Thyroid gland (tissue), 4 donors: ENCODE data around the gene CREB5. TPM values are rescaled to one million over a fixed set of nuclear protein-coding genes. Genes with fewer than 3 reads are reported as not detected.
A peak's percentile ranks its signal among the peaks of the same experiment; 100 is the strongest.

ENCODE experiments used
- DNase-seq, 2 donors: peaks; one replicate each; pipeline ENCODE4 v3.0.0-alpha.2; 2019
- H3K27ac ChIP-seq, 3 donors: fragments of 200-600 bp; sonication (generic); 1 replicate in 2 of 3; 2 replicates in 1 of 3; pipeline ENCODE4 v1.5.1; 2016 to 2019; ENCODE audit warnings: mild to moderate bottlenecking in 1 of 3, moderate library complexity in 1 of 3
- H3K27me3 ChIP-seq: fragments of 200-600 bp; sonication (generic); one replicate; pipeline ENCODE4 v1.5.1; 2019
- H3K36me3 ChIP-seq, 2 donors: fragments of 200-600 bp; sonication (generic); one replicate each; pipeline ENCODE4 v1.5.1; 2016 to 2019
- H3K4me1 ChIP-seq, 2 donors: fragments of 200-600 bp; sonication (generic); one replicate each; pipeline ENCODE4 v1.5.1; 2017 to 2019
- H3K4me3 ChIP-seq, 3 donors: fragments of 200-600 bp; sonication (generic); replicated peaks in 1 of 3; 1 replicate in 2 of 3; 2 replicates in 1 of 3; pipeline ENCODE4 v1.5.1; 2016; ENCODE audit warnings: mild to moderate bottlenecking in 1 of 3
- H3K9me3 ChIP-seq: fragments of 200-600 bp; sonication (generic); one replicate; pipeline ENCODE4 v1.5.1; 2017
- CTCF ChIP-seq, 6 experiments: fragments of 200-600 bp in 3 of 6; fragments of 450-650 bp in 3 of 6; sonication (generic) in 3 of 6; IDR thresholded peaks; one replicate each; pipeline ENCODE4 v1.5.1; 2016 to 2019; ENCODE audit warnings: antibody characterized with exemption in 6 of 6, mild to moderate bottlenecking in 2 of 6, inconsistent platforms in 1 of 6, moderate library complexity in 1 of 6
- POLR2A ChIP-seq, 2 donors: fragments of 450-650 bp; IDR thresholded peaks; one replicate each; pipeline ENCODE4 v1.6.1; 2017; ENCODE audit warnings: antibody characterized with exemption in 2 of 2, mild to moderate bottlenecking in 2 of 2, moderate library complexity in 1 of 2
- WGBS, 2 donors: methylation state at CpG; one replicate each; pipeline ENCODE4 v1.1.5; 2017; 5-methylcytosine and 5-hydroxymethylcytosine counted together
- intact Hi-C: fragments of 100-400 bp; cut with DNase I; formaldehyde crosslinking; loops from one replicate; pipeline ENCODE4 v1.15.1; 2023
- total RNA-seq, 4 donors: library from RNA; depleted of rRNA; stranded (reverse); fragments of >200 nt; gene quantifications; one replicate each; pipeline ENCODE4 v1.2.3, GENCODE V29; 2016

Gene CREB5
- total RNA-seq, 4 donors from 2014 or later, result 2.5 to 13.6 (median 6.5) TPM

- Histone ChIP-seq H3K4me1 (no peaks in the 10 kb centered on the region), H3K9me3 (no peaks in the 10 kb centered on the region), H3K27ac (no peak overlapping the region), H3K27me3 (no peaks in the 10 kb centered on the region), H3K36me3 (no peaks in the 10 kb centered on the region), H3K4me3 (no peak overlapping the region)
- TF ChIP-seq POLR2A (IDR thresholded peaks at IDR 0.05) (no peak), CTCF (IDR thresholded peaks at IDR 0.05) (peak in 3 of 6 experiments; percentile 20 to 45 (median 35))
- intact Hi-C loops, result no loop called here
- no peak for DNase-seq
- 40 to 49% methylated on average over 3 of the region's 3 CpGs for WGBS, 2 donors
Observed at GRCh38 chr7:28840592-28840995, 428.3 kb downstream of the CREB5 start.

- no peak for DNase-seq
- no peak overlapping the region for H3K27ac ChIP-seq
- intact Hi-C loops, result no loop called here
- H3K4me3 ChIP-seq, result no peak overlapping the region
- H3K27me3 ChIP-seq, result no peaks in the 10 kb centered on the region
- no peak for TF ChIP-seq POLR2A (IDR thresholded peaks at IDR 0.05)
- no peak for TF ChIP-seq CTCF (IDR thresholded peaks at IDR 0.05)
- H3K36me3 ChIP-seq, result no peaks in the 10 kb centered on the region
- H3K4me1 ChIP-seq, result no peaks in the 10 kb centered on the region
- no peaks in the 10 kb centered on the region for H3K9me3 ChIP-seq
Observed at GRCh38 chr7:28841766-28842165, 429.4 kb downstream of the CREB5 start.

- WGBS, 2 donors, result 97% methylated on average over 1 of the region's 1 CpG
- Histone ChIP-seq H3K4me3 (no peak overlapping the region), H3K4me1 (no peaks in the 10 kb centered on the region), H3K36me3 (no peaks in the 10 kb centered on the region), H3K27ac (no peak overlapping the region), H3K27me3 (no peaks in the 10 kb centered on the region), H3K9me3 (no peaks in the 10 kb centered on the region)
- no peak for TF ChIP-seq CTCF (IDR thresholded peaks at IDR 0.05)
- no peak for TF ChIP-seq POLR2A (IDR thresholded peaks at IDR 0.05)
- intact Hi-C loops, result no loop called here
- DNase-seq, result no peak
Observed at GRCh38 chr7:28842769-28843295, 430.5 kb downstream of the CREB5 start.

GRCh38 chr7:28845106-28845505 is 432.8 kb downstream of the CREB5 start:
- no peaks in the 10 kb centered on the region for H3K36me3 ChIP-seq
- H3K27ac ChIP-seq, result no peak overlapping the region
- TF ChIP-seq CTCF (IDR thresholded peaks at IDR 0.05), result no peak
- TF ChIP-seq POLR2A (IDR thresholded peaks at IDR 0.05), result no peak
- DNase-seq, result no peak
- no peaks in the 10 kb centered on the region for H3K27me3 ChIP-seq
- no peak overlapping the region for H3K4me3 ChIP-seq
- intact Hi-C loops, result no loop called here
- WGBS, 2 donors, result 71 to 92% methylated on average over 1 of the region's 1 CpG
- H3K9me3 ChIP-seq, result no peaks in the 10 kb centered on the region
- H3K4me1 ChIP-seq, result no peaks in the 10 kb centered on the region

- Histone ChIP-seq H3K4me3 (no peak overlapping the region), H3K36me3 (no peaks in the 10 kb centered on the region), H3K9me3 (no peaks in the 10 kb centered on the region), H3K27me3 (no peaks in the 10 kb centered on the region), H3K4me1 (no peaks in the 10 kb centered on the region), H3K27ac (no peak overlapping the region)
- intact Hi-C loops, result no loop called here
- TF ChIP-seq CTCF (IDR thresholded peaks at IDR 0.05), result no peak
- TF ChIP-seq POLR2A (IDR thresholded peaks at IDR 0.05), result no peak
- 92% methylated on average over 10 of the region's 10 CpGs for WGBS, 2 donors
- DNase-seq, result no peak
Observed at GRCh38 chr7:28847176-28847575, 434.9 kb downstream of the CREB5 start.
